OCI-LY7 (cell line): ENCODE results near the gene COL4A4. TPM values are rescaled to one million over a fixed set of nuclear protein-coding genes. Genes with fewer than 3 reads are reported as not detected.

Experiments used
- BruUV-seq: library from RNA; stranded (reverse); fragments of 400-500 nt; replicated peaks from 2 replicates; lab custom pipeline; 2021; lab: Mats Ljungman, UMichigan
- CTCF ChIA-PET: fragments of 300-600 bp; sonication (Branson Sonifier 250); formaldehyde crosslinking; loops from one replicate; lab custom pipeline; 2022; ENCODE audit warnings: antibody characterized with exemption; ENCODE audit not compliant: unreplicated experiment; lab: Charles Lee
- POLR2A ChIA-PET: fragments of 300-600 bp; sonication (Branson Sonifier 250); formaldehyde crosslinking; loops from one replicate; lab custom pipeline; 2022; ENCODE audit warnings: antibody characterized with exemption; lab: Charles Lee
- DNase-seq: peaks from one replicate; pipeline ENCODE4 v3.0.0-alpha.2; 2015; ENCODE audit warnings: low spot score
- H2AFZ ChIP-seq: fragments of 200-600 bp; sonication (generic), shearing (Covaris generic); 2 replicates; pipeline ENCODE4 v1.6.1; 2014; ENCODE audit warnings: mild to moderate bottlenecking, antibody characterized with exemption, low read length, moderate library complexity
- H3K27ac ChIP-seq: fragments of 200-600 bp; sonication (generic); 2 replicates; pipeline ENCODE4 v1.5.1; 2014; ENCODE audit warnings: mixed run types, low read depth, mild to moderate bottlenecking, moderate library complexity, low read length, inconsistent platforms; ENCODE audit not compliant: poor library complexity, severe bottlenecking
- H3K36me3 ChIP-seq: fragments of 200-600 bp; sonication (generic); 2 replicates; pipeline ENCODE4 v1.6.1; 2014; ENCODE audit warnings: mild to moderate bottlenecking, antibody characterized with exemption, low read length, moderate library complexity, mixed read lengths; ENCODE audit not compliant: insufficient read depth
- H3K4me1 ChIP-seq: fragments of 200-600 bp; sonication (generic); 2 replicates; pipeline ENCODE4 v1.5.1; 2014; ENCODE audit warnings: mild to moderate bottlenecking, low read length; ENCODE audit not compliant: insufficient read depth, poor library complexity, severe bottlenecking
- H3K4me2 ChIP-seq: fragments of 200-600 bp; sonication (generic); 2 replicates; pipeline ENCODE4 v1.6.1; 2014; ENCODE audit warnings: mild to moderate bottlenecking, low read length
- H3K4me3 ChIP-seq: fragments of 200-600 bp; sonication (generic); 2 replicates; pipeline ENCODE4 v1.5.1; 2014; ENCODE audit warnings: mild to moderate bottlenecking, low read depth, low read length; ENCODE audit not compliant: poor library complexity, severe bottlenecking
- H3K79me2 ChIP-seq: fragments of 200-600 bp; sonication (generic); 2 replicates; pipeline ENCODE4 v1.6.1; 2016; ENCODE audit warnings: low read depth, mild to moderate bottlenecking, low read length, moderate library complexity, mixed read lengths; ENCODE audit not compliant: insufficient read depth
- H3K9me2 ChIP-seq: fragments of 200-600 bp; sonication (generic); 2 replicates; pipeline ENCODE4 v1.6.1; 2016; ENCODE audit warnings: mild to moderate bottlenecking, low read length, mixed read lengths; ENCODE audit not compliant: insufficient read depth
- H3K9me3 ChIP-seq: fragments of 200-600 bp; sonication (generic); 2 replicates; pipeline ENCODE4 v1.6.1; 2014; ENCODE audit warnings: mild to moderate bottlenecking, mixed run types, low read length, mixed read lengths
- H4K20me1 ChIP-seq: fragments of 200-600 bp; sonication (generic); 2 replicates; pipeline ENCODE4 v1.6.1; 2014; ENCODE audit warnings: mild to moderate bottlenecking, antibody characterized with exemption, low read length, moderate library complexity, mixed read lengths; ENCODE audit not compliant: insufficient read depth
- EZH2phosphoT487 ChIP-seq: fragments of 200-600 bp; sonication (generic); IDR thresholded peaks from 2 replicates; pipeline ENCODE4 v1.6.1; 2018; ENCODE audit warnings: low read depth, borderline replicate concordance, mild to moderate bottlenecking, mixed run types, antibody characterized with exemption, low read length, moderate library complexity, mixed read lengths
- intact Hi-C: fragments of 100-400 bp; cut with micrococcal nuclease; formaldehyde crosslinking; loops from one replicate; pipeline ENCODE4 v1.10.0; 2022; ENCODE audit not compliant: unreplicated experiment
- total RNA-seq, 2 experiments: library from RNA; depleted of rRNA in 1 of 2; stranded (reverse); fragments of >200 nt in 1 of 2; shearing (Covaris generic) in 1 of 2; gene quantifications; 2 replicates each; pipeline ENCODE4 v1.2.3, GENCODE V29; 2014 to 2022
- TF ChIP-seq, protein P1 (sequence below): fragments of 200-600 bp; sonication (generic); conservative IDR thresholded peaks from 2 replicates; pipeline ENCODE4 v1.5.1; 2014; ENCODE audit warnings: mild to moderate bottlenecking, antibody characterized with exemption, low read length, moderate library complexity, mixed read lengths

COL4A4 gene
- total RNA-seq, 2 experiments from 2014 or later, result 0.16 to 7.0 TPM

DNA sequence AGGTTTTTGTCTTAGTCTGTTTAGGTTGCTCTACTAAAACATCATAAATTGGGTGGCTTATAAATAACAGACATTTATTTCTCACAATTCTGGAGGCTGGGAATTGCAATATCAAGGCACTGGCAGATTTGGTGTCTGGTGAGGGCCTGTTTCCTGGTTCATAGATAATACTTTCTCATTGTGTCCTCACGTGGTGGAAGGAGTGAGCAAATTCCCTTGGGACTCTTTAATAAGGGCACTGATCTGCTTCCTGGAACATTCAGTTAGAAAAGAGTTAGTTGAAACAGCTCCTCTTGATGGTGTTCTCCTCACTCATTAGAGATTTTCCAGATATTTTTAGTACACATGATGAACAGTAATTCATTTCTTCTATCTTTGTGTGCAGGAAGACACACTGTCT lies 22.7 kb upstream of the COL4A4 start:
- TF ChIP-seq, protein P1, sequence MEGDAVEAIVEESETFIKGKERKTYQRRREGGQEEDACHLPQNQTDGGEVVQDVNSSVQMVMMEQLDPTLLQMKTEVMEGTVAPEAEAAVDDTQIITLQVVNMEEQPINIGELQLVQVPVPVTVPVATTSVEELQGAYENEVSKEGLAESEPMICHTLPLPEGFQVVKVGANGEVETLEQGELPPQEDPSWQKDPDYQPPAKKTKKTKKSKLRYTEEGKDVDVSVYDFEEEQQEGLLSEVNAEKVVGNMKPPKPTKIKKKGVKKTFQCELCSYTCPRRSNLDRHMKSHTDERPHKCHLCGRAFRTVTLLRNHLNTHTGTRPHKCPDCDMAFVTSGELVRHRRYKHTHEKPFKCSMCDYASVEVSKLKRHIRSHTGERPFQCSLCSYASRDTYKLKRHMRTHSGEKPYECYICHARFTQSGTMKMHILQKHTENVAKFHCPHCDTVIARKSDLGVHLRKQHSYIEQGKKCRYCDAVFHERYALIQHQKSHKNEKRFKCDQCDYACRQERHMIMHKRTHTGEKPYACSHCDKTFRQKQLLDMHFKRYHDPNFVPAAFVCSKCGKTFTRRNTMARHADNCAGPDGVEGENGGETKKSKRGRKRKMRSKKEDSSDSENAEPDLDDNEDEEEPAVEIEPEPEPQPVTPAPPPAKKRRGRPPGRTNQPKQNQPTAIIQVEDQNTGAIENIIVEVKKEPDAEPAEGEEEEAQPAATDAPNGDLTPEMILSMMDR, result no peak
- TF ChIP-seq EZH2phosphoT487, result no peak
- no peaks in the 10 kb centered on the region for H3K36me3 ChIP-seq
- no peak overlapping the region for H3K27ac ChIP-seq
- DNase-seq, result peak; percentile 10
- intact Hi-C loops, result no loop called here
- H4K20me1 ChIP-seq, result no peaks in the 10 kb centered on the region
- no peak overlapping the region for H3K4me3 ChIP-seq
- H3K9me2 ChIP-seq, result no peaks in the 10 kb centered on the region
- no peaks in the 10 kb centered on the region for H3K4me1 ChIP-seq
- H2AFZ ChIP-seq, result no peak overlapping the region
- no peak overlapping the region for H3K4me2 ChIP-seq
- BruUV-seq, result no TSS peak
- H3K79me2 ChIP-seq, result no peaks in the 10 kb centered on the region
- CTCF ChIA-PET, result interaction anchor here (0.6 kb wide), 1 partner anchor 439 kb away, joined by 3 read pairs; no protein-coding TSS in a partner anchor
- no peaks in the 10 kb centered on the region for H3K9me3 ChIP-seq
- POLR2A ChIA-PET, result interaction anchor here (0.6 to 1.3 kb wide), 2 partner anchors 9 to 171 kb away, joined by 3 read pairs; no protein-coding TSS in a partner anchor

DNA sequence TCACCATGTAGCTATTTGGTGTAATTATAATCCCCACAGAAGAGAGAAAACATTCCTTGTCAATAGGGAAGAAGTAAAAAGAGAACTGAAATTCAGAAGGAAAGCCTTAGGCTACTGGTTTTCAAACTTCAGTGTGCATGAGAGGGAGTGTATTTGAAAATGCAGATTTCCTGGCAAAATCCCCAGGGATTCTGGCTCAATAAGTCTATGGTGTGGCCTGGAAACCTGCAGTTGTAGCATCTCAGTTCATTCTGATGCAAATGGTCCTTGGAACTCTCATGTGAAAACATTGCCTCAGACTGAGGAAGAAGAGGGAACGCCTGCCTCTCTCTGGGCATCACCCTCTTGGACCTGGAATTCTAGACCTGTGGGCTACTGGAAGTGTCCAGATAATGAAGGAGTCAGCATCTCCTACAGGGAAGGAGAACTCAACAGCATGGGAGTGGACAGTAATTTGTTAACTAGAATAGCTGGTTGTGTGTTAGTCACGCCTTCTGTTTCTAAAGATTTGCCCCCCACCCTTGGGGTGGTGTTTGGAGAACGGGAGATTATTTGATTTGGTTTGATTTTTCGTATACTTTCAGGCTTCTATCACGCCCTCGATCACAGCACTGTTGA lies 21.7 kb upstream of the COL4A4 start:
- H4K20me1 ChIP-seq, result no peaks in the 10 kb centered on the region
- TF ChIP-seq, protein P1, result no peak
- no peak for TF ChIP-seq EZH2phosphoT487
- ChIA-PET POLR2A (interaction anchor here (0.5 kb wide), 1 partner anchor 9 kb away, joined by 4 read pairs; no protein-coding TSS in a partner anchor), CTCF (no interaction called here)
- DNase-seq, result no peak
- no peak overlapping the region for H2AFZ ChIP-seq
- H3K9me2 ChIP-seq, result no peaks in the 10 kb centered on the region
- H3K79me2 ChIP-seq, result no peaks in the 10 kb centered on the region
- intact Hi-C loops, result no loop called here
- no peak overlapping the region for H3K4me2 ChIP-seq
- H3K36me3 ChIP-seq, result no peaks in the 10 kb centered on the region
- no TSS peak for BruUV-seq
- H3K4me1 ChIP-seq, result no peaks in the 10 kb centered on the region
- no peak overlapping the region for H3K27ac ChIP-seq
- no peak overlapping the region for H3K4me3 ChIP-seq
- H3K9me3 ChIP-seq, result no peaks in the 10 kb centered on the region

DNA sequence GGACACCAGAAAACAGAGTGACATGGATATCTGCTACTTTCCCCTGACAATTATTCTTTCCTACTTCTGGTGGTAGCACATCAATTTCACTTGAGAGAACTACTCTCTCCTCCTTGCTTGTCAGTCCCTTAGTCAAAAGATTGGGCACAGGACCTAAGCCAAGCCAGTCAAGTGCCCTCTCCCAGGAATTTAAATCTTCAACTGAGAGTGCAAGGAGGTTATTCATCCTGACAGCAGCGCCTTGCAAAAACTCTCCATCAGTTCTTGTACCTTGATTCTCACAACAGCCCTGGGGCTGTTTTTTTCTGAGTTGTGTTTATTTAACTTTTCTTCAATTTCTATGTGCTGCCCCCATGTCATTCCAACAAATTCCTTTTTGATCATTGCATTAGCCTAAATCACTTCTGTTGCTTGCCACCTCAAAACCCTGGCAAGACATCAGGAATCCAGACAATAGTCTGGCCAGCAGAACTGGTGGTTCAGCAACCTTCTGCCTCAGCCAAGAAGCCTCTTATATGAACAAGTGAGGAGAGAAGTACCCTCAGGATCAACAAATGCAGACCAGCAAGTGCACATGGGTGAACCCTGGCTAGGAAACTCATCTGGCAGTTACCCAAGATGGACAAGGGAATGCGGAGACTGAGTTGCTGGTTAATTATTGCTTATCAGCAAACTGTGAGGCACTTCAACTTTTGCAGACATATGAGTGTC lies 19.8 kb upstream of the COL4A4 start:
- H3K4me2 ChIP-seq, result no peak overlapping the region
- TF ChIP-seq, protein P1, result no peak
- no peak for TF ChIP-seq EZH2phosphoT487
- ChIA-PET POLR2A (no interaction called here), CTCF (no interaction called here)
- DNase-seq, result no peak
- BruUV-seq, result no TSS peak
- H3K4me3 ChIP-seq, result no peak overlapping the region
- no peaks in the 10 kb centered on the region for H3K9me2 ChIP-seq
- no peaks in the 10 kb centered on the region for H3K4me1 ChIP-seq
- H4K20me1 ChIP-seq, result no peaks in the 10 kb centered on the region
- H3K79me2 ChIP-seq, result no peaks in the 10 kb centered on the region
- H3K27ac ChIP-seq, result no peak overlapping the region
- intact Hi-C loops, result no loop called here
- no peak overlapping the region for H2AFZ ChIP-seq
- no peaks in the 10 kb centered on the region for H3K9me3 ChIP-seq
- no peaks in the 10 kb centered on the region for H3K36me3 ChIP-seq
